C4-2B (cell line): ENCODE data around the gene RTN4R.
"Not testable (repeated sequence)": the region's sequence is repeated elsewhere in the genome, so short reads cannot be mapped to it uniquely, and the experiment has no call there.

Experiments
- CTCF ChIP-seq: fragments of 450-650 bp; conservative IDR thresholded peaks from 2 replicates; pipeline ENCODE4 v1.5.1; 2017; ENCODE audit warnings: mild to moderate bottlenecking
- ZFX ChIP-seq: fragments of 450-650 bp; IDR thresholded peaks from 2 replicates; pipeline ENCODE4 v1.6.1; 2017

DNA sequence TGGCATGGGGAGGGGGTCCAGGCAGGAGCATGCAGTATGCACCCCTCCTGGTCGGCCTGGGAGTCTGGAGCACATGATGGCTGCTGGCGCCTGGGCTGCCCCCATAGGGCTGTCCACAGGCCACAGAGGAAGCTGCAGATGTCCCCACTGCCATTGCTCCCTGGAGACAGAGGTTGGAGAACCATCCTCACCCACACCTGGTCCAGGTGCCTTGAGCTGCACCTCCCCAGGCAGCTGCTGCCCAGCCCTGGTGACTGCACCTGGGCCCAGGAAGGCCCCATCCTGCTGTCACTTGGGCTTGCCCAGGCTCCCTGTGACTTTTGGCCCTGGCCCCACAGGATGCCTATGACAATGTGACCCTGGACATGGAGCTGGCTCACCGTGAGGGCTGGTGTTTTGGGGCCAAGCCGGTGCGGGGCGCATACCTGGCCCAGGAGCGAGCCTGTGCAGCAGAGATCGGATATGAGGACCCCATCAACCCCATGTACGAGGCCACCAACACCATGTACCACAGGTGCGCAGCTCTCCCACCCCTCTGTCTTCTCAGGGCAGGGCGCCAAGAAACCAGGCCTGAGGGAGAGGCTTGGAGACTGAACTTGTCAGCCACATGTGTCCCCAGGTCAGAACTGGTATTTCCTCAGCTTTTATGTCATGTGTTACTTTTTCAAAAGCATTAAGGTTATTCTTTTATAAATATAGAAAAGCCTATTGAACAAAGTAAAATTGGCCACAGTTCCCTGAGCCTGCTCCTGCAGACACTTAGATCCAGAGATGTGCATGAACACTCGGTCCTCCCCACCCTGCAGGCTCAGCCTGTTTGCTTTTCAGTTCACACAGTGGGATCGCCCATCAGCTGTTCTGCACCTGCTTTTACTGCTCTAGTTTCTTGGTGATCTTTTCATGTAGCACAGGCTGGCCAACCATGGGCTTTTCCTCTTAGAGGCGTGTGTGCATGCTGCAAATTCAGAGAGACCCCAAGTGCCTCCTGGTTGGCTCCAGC lies 39.6 kb upstream of the RTN4R start:
- not testable (repeated sequence) for TF ChIP-seq CTCF, ZFX
